Loucy (cell line): ENCODE data around the gene RNF224.

Experiments
- H2AFZ ChIP-seq: fragments of 200-600 bp; sonication (generic); 2 replicates; pipeline ENCODE4 v1.6.0; 2016; ENCODE audit warnings: antibody characterized with exemption, mild to moderate bottlenecking, low read length, moderate library complexity
- H3F3A ChIP-seq: fragments of 200-600 bp; 2 replicates; pipeline ENCODE4 v1.6.0; 2016; ENCODE audit warnings: antibody characterized with exemption, low read depth, mild to moderate bottlenecking
- H3K27me3 ChIP-seq: fragments of 200-600 bp; sonication (generic); 2 replicates; pipeline ENCODE4 v1.6.1; 2014; ENCODE audit warnings: low read length, mild to moderate bottlenecking; ENCODE audit not compliant: insufficient read depth, poor library complexity, severe bottlenecking
- H3K36me3 ChIP-seq: fragments of 200-600 bp; sonication (generic); 2 replicates; pipeline ENCODE4 v1.6.1; 2016; ENCODE audit warnings: low read length; ENCODE audit not compliant: insufficient read depth
- H3K4me1 ChIP-seq: fragments of 200-600 bp; sonication (generic); 2 replicates; pipeline ENCODE4 v1.5.1; 2014; ENCODE audit warnings: low read length, mild to moderate bottlenecking; ENCODE audit not compliant: insufficient read depth, poor library complexity, severe bottlenecking
- H3K4me2 ChIP-seq: fragments of 200-600 bp; sonication (generic); 2 replicates; pipeline ENCODE4 v1.6.0; 2014; ENCODE audit warnings: antibody characterized with exemption, low read length, low read depth, mild to moderate bottlenecking; ENCODE audit not compliant: poor library complexity, severe bottlenecking
- H3K4me3 ChIP-seq: fragments of 200-600 bp; sonication (generic); 2 replicates; pipeline ENCODE4 v1.5.1; 2014; ENCODE audit warnings: low read length, mild to moderate bottlenecking, mixed read lengths; ENCODE audit not compliant: poor library complexity, severe bottlenecking
- H3K79me2 ChIP-seq: fragments of 200-600 bp; sonication (generic); 2 replicates; pipeline ENCODE4 v1.6.1; 2014; ENCODE audit warnings: low read length; ENCODE audit not compliant: insufficient read depth
- H3K9ac ChIP-seq: fragments of 200-600 bp; sonication (generic); 2 replicates; pipeline ENCODE4 v1.6.0; 2014; ENCODE audit warnings: mild to moderate bottlenecking, low read depth, low read length, moderate library complexity; ENCODE audit not compliant: poor library complexity, severe bottlenecking
- H3K9me2 ChIP-seq: fragments of 200-600 bp; sonication (generic); replicated peaks from 2 replicates; pipeline ENCODE4 v1.6.1; 2016; ENCODE audit warnings: low read depth, low read length, mixed read lengths
- H3K9me3 ChIP-seq: fragments of 200-600 bp; sonication (generic); 2 replicates; pipeline ENCODE4 v1.6.1; 2014; ENCODE audit warnings: mild to moderate bottlenecking, antibody characterized with exemption, low read length, low read depth; ENCODE audit not compliant: insufficient read depth
- H4K20me1 ChIP-seq: fragments of 200-600 bp; sonication (generic); 2 replicates; pipeline ENCODE4 v1.6.0; 2014; ENCODE audit warnings: antibody characterized with exemption, low read length, mild to moderate bottlenecking; ENCODE audit not compliant: insufficient read depth, poor library complexity, severe bottlenecking
- EZH2phosphoT487 ChIP-seq: fragments of 200-600 bp; IDR thresholded peaks from 2 replicates; pipeline ENCODE4 v1.6.1; 2018; ENCODE audit warnings: antibody characterized with exemption, mild to moderate bottlenecking, moderate library complexity, borderline replicate concordance
- TF ChIP-seq, protein P1 (sequence below): fragments of 200-600 bp; sonication (generic); conservative IDR thresholded peaks from 2 replicates; pipeline ENCODE4 v1.5.1; 2014; ENCODE audit warnings: mild to moderate bottlenecking, antibody characterized with exemption, low read length

RNF224 gene

DNA sequence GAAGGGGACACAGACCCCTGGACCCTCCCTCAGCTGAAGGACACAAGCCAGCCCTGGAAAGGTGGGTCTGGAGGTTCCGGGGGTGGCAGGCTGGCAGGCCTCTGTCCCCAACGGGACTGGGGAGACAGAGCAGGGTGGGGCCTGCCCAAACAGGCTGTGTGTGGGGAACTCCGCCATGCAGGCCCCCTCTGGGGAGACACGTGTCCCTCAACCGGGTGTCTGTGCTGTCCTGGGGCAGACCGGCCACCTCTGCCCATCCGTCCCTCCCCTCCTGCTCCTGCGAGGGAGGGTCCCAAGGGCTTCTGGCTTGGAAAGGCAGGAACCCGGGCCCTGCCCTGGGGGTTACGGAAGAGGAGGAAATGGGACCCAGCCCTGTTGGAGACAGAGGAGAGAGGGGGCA, 4.8 kb downstream of the RNF224 start:
- Histone ChIP-seq H3K4me2 (no peak overlapping the region), H4K20me1 (no peaks in the 10 kb centered on the region), H2AFZ (no peak overlapping the region), H3K36me3 (no peaks in the 10 kb centered on the region), H3K9me2 (no peaks in the 10 kb centered on the region), H3F3A (no peaks in the 10 kb centered on the region), H3K27me3 (no peaks in the 10 kb centered on the region), H3K4me1 (peaks cover 6% of the 10 kb centered on the region), H3K79me2 (no peaks in the 10 kb centered on the region), H3K9me3 (no peaks in the 10 kb centered on the region), H3K4me3 (no peak overlapping the region), H3K9ac (no peak overlapping the region)
- TF ChIP-seq EZH2phosphoT487 = no peak
- TF ChIP-seq, protein P1, sequence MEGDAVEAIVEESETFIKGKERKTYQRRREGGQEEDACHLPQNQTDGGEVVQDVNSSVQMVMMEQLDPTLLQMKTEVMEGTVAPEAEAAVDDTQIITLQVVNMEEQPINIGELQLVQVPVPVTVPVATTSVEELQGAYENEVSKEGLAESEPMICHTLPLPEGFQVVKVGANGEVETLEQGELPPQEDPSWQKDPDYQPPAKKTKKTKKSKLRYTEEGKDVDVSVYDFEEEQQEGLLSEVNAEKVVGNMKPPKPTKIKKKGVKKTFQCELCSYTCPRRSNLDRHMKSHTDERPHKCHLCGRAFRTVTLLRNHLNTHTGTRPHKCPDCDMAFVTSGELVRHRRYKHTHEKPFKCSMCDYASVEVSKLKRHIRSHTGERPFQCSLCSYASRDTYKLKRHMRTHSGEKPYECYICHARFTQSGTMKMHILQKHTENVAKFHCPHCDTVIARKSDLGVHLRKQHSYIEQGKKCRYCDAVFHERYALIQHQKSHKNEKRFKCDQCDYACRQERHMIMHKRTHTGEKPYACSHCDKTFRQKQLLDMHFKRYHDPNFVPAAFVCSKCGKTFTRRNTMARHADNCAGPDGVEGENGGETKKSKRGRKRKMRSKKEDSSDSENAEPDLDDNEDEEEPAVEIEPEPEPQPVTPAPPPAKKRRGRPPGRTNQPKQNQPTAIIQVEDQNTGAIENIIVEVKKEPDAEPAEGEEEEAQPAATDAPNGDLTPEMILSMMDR = no peak

DNA sequence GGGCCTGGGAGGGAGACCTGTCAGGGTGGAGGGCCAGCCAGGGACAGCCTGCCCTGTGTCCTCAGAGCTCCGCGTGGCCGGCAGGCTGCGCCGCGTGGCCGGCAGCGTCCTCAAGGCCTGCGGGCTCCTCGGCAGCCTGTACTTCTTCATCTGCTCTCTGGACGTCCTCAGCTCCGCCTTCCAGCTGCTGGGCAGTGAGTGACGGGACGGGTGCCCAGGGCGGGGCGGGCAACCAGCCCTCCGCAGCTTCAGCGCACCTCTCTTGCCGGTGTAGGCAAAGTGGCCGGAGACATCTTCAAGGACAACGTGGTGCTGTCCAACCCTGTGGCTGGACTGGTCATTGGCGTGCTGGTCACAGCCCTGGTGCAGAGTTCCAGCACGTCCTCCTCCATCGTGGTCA, 5.2 kb downstream of the RNF224 start:
- Histone ChIP-seq H2AFZ (no peak overlapping the region), H3K9me2 (no peaks in the 10 kb centered on the region), H3K9me3 (no peaks in the 10 kb centered on the region), H3K36me3 (no peaks in the 10 kb centered on the region), H3F3A (no peaks in the 10 kb centered on the region), H4K20me1 (no peaks in the 10 kb centered on the region), H3K79me2 (peaks cover 2% of the 10 kb centered on the region; the same call in 1 of the 2 replicates), H3K4me2 (no peak overlapping the region), H3K27me3 (no peaks in the 10 kb centered on the region), H3K4me1 (peaks cover 10% of the 10 kb centered on the region), H3K4me3 (no peak overlapping the region), H3K9ac (no peak overlapping the region)
- TF ChIP-seq EZH2phosphoT487 = no peak
- TF ChIP-seq, protein P1 = no peak

DNA sequence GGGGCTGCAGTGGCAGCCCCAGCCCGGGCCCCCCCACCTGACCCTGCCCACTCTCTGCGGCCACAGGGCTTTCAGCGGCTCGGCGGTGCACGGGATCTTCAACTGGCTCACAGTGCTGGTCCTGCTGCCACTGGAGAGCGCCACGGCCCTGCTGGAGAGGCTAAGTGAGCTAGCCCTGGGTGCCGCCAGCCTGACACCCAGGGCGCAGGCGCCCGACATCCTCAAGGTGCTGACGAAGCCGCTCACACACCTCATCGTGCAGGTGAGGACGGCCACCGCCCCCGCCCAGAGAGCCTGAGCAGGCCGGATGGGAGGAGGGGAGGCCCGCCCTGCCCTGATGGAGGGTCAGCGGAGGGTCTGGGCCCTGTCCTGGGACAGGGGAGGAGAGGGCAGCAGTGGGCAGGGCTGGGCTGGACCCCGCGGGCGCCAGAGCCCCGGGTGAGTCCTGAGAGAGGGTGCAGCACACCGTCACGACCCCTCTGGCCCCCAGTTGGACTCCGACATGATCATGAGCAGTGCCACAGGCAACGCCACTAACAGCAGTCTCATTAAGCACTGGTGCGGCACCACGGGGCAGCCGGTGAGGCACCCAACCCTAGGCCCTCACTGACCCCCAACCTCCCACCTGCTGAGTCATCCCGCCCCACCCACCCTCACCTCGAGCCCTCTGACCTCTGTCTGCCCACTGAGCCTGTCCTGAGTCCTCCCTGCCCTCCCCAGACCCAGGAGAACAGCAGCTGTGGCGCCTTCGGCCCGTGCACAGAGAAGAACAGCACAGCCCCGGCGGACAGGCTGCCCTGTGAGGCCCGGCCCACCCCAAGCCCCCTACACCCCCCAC, 6.1 kb downstream of the RNF224 start:
- no peaks in the 10 kb centered on the region for H3K9me2 ChIP-seq
- peaks cover 18% of the 10 kb centered on the region for H3K4me1 ChIP-seq
- no peaks in the 10 kb centered on the region for H3F3A ChIP-seq
- H3K4me3 ChIP-seq = no peak overlapping the region
- H3K4me2 ChIP-seq = no peak overlapping the region
- no peaks in the 10 kb centered on the region for H3K27me3 ChIP-seq
- H4K20me1 ChIP-seq = no peaks in the 10 kb centered on the region
- no peak overlapping the region for H3K9ac ChIP-seq
- no peaks in the 10 kb centered on the region for H3K36me3 ChIP-seq
- no peak overlapping the region for H2AFZ ChIP-seq
- H3K9me3 ChIP-seq = no peaks in the 10 kb centered on the region
- H3K79me2 ChIP-seq = peaks cover 9% of the 10 kb centered on the region; the same call in 1 of the 2 replicates
- TF ChIP-seq, protein P1 = no peak
